B cell (primary cell): ENCODE results near the gene GALNT17. TPM values are rescaled to one million over a fixed set of nuclear protein-coding genes. Genes with fewer than 3 reads are reported as not detected.

Source experiments
- ATAC-seq: fragments of 200-7000 bp; cut with Tn5 transposase; one replicate; pipeline ENCODE4 v1.10.0; 2021; ENCODE audit warnings: low read depth, mild to moderate bottlenecking, moderate number of reproducible peaks, moderate library complexity
- CTCF ChIA-PET: fragments of 350-600 bp; sonication (Branson Sonifier 250); formaldehyde crosslinking; loops from one replicate; lab custom pipeline; 2021; ENCODE audit warnings: antibody characterized with exemption, inconsistent platforms; lab: Charles Lee
- POLR2A ChIA-PET: fragments of 350-600 bp; sonication (Branson Sonifier 250); formaldehyde crosslinking; loops from one replicate; lab custom pipeline; 2021; ENCODE audit warnings: antibody characterized with exemption; lab: Charles Lee
- DNase-seq: peaks from one replicate; pipeline ENCODE4 v3.0.0; 2013
- H2AFZ ChIP-seq: 2 replicates; pipeline ENCODE4 v1.6.1; 2012; ENCODE audit warnings: mild to moderate bottlenecking, low read depth, low read length; ENCODE audit not compliant: insufficient read depth, poor library complexity, severe bottlenecking
- H3K27ac ChIP-seq, 2 donors: 1 replicate in 1 of 2; 2 replicates in 1 of 2; pipeline ENCODE4 v1.5.1; 2012 to 2013; ENCODE audit warnings: low read length in 2 of 2, mild to moderate bottlenecking in 2 of 2, moderate library complexity in 1 of 2
- H3K27me3 ChIP-seq, 4 experiments: fragments of 200-600 bp in 1 of 4; sonication (generic) in 1 of 4; replicated peaks in 1 of 4; 1 replicate in 2 of 4; 2 replicates in 2 of 4; pipeline versions ENCODE4 v1.6.1 to v1.7.0; 2013 to 2016; ENCODE audit warnings: low read length in 3 of 4, mild to moderate bottlenecking in 2 of 4, mixed read lengths in 1 of 4, moderate library complexity in 1 of 4; ENCODE audit not compliant: insufficient read depth in 4 of 4, control insufficient read depth in 3 of 4; ENCODE audit errors: control extremely low read depth in 1 of 4
- H3K36me3 ChIP-seq, 2 experiments: replicated peaks in 1 of 2; 1 replicate in 1 of 2; 2 replicates in 1 of 2; pipeline versions ENCODE4 v1.6.1 to v1.7.1; 2013; ENCODE audit warnings: low read length in 1 of 2; ENCODE audit not compliant: insufficient read depth in 2 of 2, control insufficient read depth in 1 of 2; ENCODE audit errors: control extremely low read depth in 1 of 2, extremely low read depth in 1 of 2
- H3K4me1 ChIP-seq, 2 donors: fragments of 200-600 bp in 1 of 2; sonication (generic) in 1 of 2; 1 replicate in 1 of 2; 2 replicates in 1 of 2; pipeline versions ENCODE4 v1.5.1 to v1.6.1; 2013 to 2017; ENCODE audit warnings: low read length in 2 of 2; ENCODE audit not compliant: control insufficient read depth in 2 of 2, insufficient read depth in 2 of 2
- H3K4me2 ChIP-seq: replicated peaks from 2 replicates; pipeline ENCODE3; 2012; ENCODE audit warnings: mild to moderate bottlenecking, low read depth, low read length; ENCODE audit not compliant: poor library complexity, severe bottlenecking
- H3K4me3 ChIP-seq, 5 experiments: fragments of 200-600 bp in 1 of 5; sonication (generic) in 1 of 5; 1 replicate in 3 of 5; 2 replicates in 2 of 5; pipeline versions ENCODE4 v1.5.1 to v1.7.0; 2011 to 2016; ENCODE audit warnings: low read length in 4 of 5, mild to moderate bottlenecking in 4 of 5, low read depth in 2 of 5, control low read depth in 1 of 5, moderate library complexity in 1 of 5; ENCODE audit not compliant: insufficient read depth in 1 of 5; ENCODE audit errors: control extremely low read depth in 1 of 5, extremely low read depth in 1 of 5
- H3K79me2 ChIP-seq: fragments of 200-600 bp; sonication (generic); one replicate; pipeline ENCODE4 v1.6.0; 2016; ENCODE audit warnings: low read length; ENCODE audit not compliant: control insufficient read depth, insufficient read depth
- H3K9ac ChIP-seq: fragments of 200-600 bp; sonication (generic); 2 replicates; pipeline ENCODE4 v1.6.1; 2017; ENCODE audit warnings: mild to moderate bottlenecking, low read length, moderate library complexity
- H3K9me3 ChIP-seq, 3 donors: one replicate each; pipeline versions ENCODE4 v1.6.1 to v1.7.1; 2013; ENCODE audit warnings: low read length in 2 of 3; ENCODE audit not compliant: control insufficient read depth in 2 of 3, insufficient read depth in 1 of 3; ENCODE audit errors: control extremely low read depth in 1 of 3
- H4K20me1 ChIP-seq: 2 replicates; pipeline ENCODE4 v1.6.0; 2012; ENCODE audit warnings: mild to moderate bottlenecking, low read length; ENCODE audit not compliant: insufficient read depth, control insufficient read depth, poor library complexity, severe bottlenecking
- H3K27ac Mint-ChIP-seq: one replicate; pipeline ENCODE4 v1.8.0; 2021; ENCODE audit warnings: mixed read lengths
- H3K27me3 Mint-ChIP-seq: one replicate; pipeline ENCODE4 v1.8.0; 2021; ENCODE audit warnings: mixed read lengths
- H3K4me1 Mint-ChIP-seq: one replicate; pipeline ENCODE4 v1.8.0; 2021; ENCODE audit warnings: mixed read lengths
- H3K4me3 Mint-ChIP-seq: one replicate; pipeline ENCODE4 v1.8.0; 2021; ENCODE audit warnings: mixed read lengths
- H3K9me3 Mint-ChIP-seq: one replicate; pipeline ENCODE4 v1.8.0; 2022; ENCODE audit warnings: mixed read lengths; ENCODE audit not compliant: insufficient read depth
- EZH2 ChIP-seq: IDR thresholded peaks from 2 replicates; pipeline ENCODE4 v1.6.1; 2012; ENCODE audit warnings: borderline replicate concordance, low read depth, mild to moderate bottlenecking, moderate library complexity, low read length; ENCODE audit not compliant: insufficient read depth, poor library complexity, severe bottlenecking
- WGBS: methylation state at CpG from one replicate; pipeline ENCODE4 v1.1.5; 2013; ENCODE audit warnings: missing lambda C conversion rate; ENCODE audit not compliant: insufficient coverage; 5-methylcytosine and 5-hydroxymethylcytosine counted together
- intact Hi-C: fragments of 100-400 bp; cut with micrococcal nuclease; formaldehyde crosslinking; loops from one replicate; pipeline ENCODE4 v1.10.0; 2022
- polyA plus RNA-seq: library from polyadenylated mRNA; depleted of rRNA; stranded (reverse); fragments of >200 nt; gene quantifications from 2 replicates; pipeline ENCODE4 v1.2.3, GENCODE V29; 2012
- total RNA-seq, 2 donors: library from RNA; stranded (reverse); fragments of 120-200 nt in 1 of 2; gene quantifications; 1 replicate in 1 of 2; 2 replicates in 1 of 2; pipeline versions ENCODE4 v1.2.3 to v1.2.4, GENCODE V29; 2013 to 2022
- TF ChIP-seq, protein P1 (sequence below): fragments of 200-600 bp; IDR thresholded peaks from one replicate; pipeline ENCODE4 v1.8.0; 2022; ENCODE audit warnings: antibody characterized with exemption, mild to moderate bottlenecking

The GALNT17 gene
- total and polyA plus RNA-seq, 2 donors (not counting 1 experiment from before 2014, with no cell fraction given), result not detected

DNA sequence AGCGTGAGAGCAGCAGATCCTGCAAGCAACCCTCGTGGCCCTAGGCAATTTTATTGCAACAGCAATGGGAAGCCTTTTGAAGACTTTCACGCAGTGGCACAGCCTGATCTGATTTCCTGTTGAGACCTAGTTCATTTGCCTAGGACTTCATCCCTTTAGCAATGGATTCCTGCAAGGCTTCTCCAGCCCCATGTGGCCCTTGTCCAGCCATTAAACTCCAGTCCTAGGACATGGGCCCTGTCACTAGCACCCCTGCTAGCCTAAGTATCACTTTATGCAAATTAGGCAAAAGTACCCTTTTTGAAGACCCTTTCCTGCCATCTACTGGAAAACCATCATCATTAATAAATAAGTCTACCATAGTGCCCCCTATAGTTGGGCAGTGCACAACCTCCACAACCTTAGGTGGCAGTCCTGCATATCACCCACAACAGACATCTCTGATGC, 379.4 kb downstream of the GALNT17 start:
- DNase-seq (no peak), ATAC-seq (no peak)
- Histone ChIP-seq H3K27me3 (no peaks in the 10 kb centered on the region), H3K4me1 (no peaks in the 10 kb centered on the region), H3K9me3 (peaks cover 0 to 25% (median 0%) of the 10 kb centered on the region in 3 donors), H2AFZ (no peak overlapping the region), H4K20me1 (no peaks in the 10 kb centered on the region), H3K4me2 (no peak overlapping the region), H3K27ac (no peak overlapping the region), H3K36me3 (no peaks in the 10 kb centered on the region), H3K4me3 (no peak overlapping the region), H3K79me2 (no peaks in the 10 kb centered on the region), H3K9ac (no peak overlapping the region)
- TF ChIP-seq, protein P1, sequence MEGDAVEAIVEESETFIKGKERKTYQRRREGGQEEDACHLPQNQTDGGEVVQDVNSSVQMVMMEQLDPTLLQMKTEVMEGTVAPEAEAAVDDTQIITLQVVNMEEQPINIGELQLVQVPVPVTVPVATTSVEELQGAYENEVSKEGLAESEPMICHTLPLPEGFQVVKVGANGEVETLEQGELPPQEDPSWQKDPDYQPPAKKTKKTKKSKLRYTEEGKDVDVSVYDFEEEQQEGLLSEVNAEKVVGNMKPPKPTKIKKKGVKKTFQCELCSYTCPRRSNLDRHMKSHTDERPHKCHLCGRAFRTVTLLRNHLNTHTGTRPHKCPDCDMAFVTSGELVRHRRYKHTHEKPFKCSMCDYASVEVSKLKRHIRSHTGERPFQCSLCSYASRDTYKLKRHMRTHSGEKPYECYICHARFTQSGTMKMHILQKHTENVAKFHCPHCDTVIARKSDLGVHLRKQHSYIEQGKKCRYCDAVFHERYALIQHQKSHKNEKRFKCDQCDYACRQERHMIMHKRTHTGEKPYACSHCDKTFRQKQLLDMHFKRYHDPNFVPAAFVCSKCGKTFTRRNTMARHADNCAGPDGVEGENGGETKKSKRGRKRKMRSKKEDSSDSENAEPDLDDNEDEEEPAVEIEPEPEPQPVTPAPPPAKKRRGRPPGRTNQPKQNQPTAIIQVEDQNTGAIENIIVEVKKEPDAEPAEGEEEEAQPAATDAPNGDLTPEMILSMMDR, result no peak
- TF ChIP-seq EZH2, result no peak
- WGBS, result 75% methylated on average over 3 of the region's 3 CpGs
- H3K9me3 Mint-ChIP-seq, result peaks cover 6% of the 10 kb centered on the region
- H3K4me1 Mint-ChIP-seq, result no peaks in the 10 kb centered on the region
- ChIA-PET POLR2A (no interaction called here), CTCF (no interaction called here)
- no peak overlapping the region for H3K27ac Mint-ChIP-seq
- no peak overlapping the region for H3K4me3 Mint-ChIP-seq
- H3K27me3 Mint-ChIP-seq, result no peaks in the 10 kb centered on the region
- intact Hi-C loops, result no loop called here

DNA sequence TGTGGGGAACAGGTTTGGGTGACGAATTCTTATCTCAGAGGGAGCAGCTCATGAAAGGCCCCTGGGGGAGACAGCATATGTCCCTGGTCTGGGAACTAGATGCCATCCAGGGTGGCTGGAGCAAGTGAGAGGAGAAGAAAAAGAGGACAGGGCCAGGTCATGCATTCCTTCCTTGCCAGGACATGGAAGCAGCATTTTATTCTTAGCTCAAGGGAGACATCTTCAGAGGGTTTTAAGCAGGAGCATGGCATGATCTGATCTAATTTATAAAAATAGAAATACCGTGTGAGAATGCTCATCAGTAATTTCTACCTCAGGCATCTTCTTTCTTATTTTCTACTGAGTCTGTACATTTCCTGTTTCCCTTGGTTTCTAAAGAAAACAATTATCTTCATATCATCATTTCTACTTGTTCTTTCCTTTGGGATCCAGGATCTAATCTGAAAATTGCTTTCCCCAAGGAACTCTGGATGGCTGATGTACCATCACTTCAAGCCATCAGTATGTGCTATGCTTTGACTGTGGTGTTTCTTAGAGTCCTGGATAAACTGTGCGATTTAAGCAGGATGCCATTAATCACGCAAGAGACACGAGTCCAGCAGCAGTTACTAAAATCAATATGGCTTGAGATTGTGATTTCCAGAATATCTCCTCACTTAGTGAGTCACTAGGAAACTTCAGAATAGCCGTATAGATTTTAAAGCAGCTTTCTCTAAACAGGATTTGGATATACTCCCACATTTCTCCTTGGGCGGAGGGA, 386.2 kb downstream of the GALNT17 start:
- ChIA-PET POLR2A (no interaction called here), CTCF (no interaction called here)
- Histone ChIP-seq H3K4me2 (no peak overlapping the region), H3K27me3 (no peaks in the 10 kb centered on the region), H3K27ac (no peak overlapping the region), H3K9me3 (peaks cover 0 to 36% (median 2%) of the 10 kb centered on the region in 3 donors), H3K4me1 (no peaks in the 10 kb centered on the region), H3K9ac (no peak overlapping the region), H4K20me1 (no peaks in the 10 kb centered on the region), H3K36me3 (no peaks in the 10 kb centered on the region), H2AFZ (no peak overlapping the region), H3K4me3 (no peak overlapping the region), H3K79me2 (no peaks in the 10 kb centered on the region)
- intact Hi-C loops, result no loop called here
- Mint-ChIP-seq H3K4me1 (no peaks in the 10 kb centered on the region), H3K9me3 (peaks cover 9% of the 10 kb centered on the region), H3K4me3 (no peak overlapping the region), H3K27me3 (no peaks in the 10 kb centered on the region), H3K27ac (no peak overlapping the region)
- TF ChIP-seq, protein P1, result no peak
- 87% methylated on average over 4 of the region's 7 CpGs for WGBS
- ATAC-seq (no peak), DNase-seq (no peak)
